ENCODE measurements around the gene PEX14.

Gene PEX14

GRCh38 chr1:10597492-10598388 lies 123.0 kb downstream of the PEX14 start:
- no peak for DNase-seq (ENCODE audit: low read depth)

DNA sequence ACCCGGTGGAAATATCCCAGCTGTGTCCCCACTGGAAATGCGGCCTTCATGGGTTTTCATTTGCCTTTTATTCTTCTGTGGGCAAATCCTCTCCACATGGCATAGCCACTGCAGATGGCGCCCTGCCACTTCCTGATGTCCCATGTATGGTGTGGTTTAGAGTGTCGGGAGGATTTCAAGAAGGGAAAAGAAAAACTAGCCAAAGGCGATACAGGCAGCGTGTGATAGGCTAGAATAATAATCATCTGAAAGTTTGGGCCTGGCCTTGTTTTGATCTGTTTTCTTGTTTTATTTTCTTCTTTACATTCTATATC lies 123.6 kb downstream of the PEX14 start:
- no peak for DNase-seq (ENCODE audit: low read depth)

DNA sequence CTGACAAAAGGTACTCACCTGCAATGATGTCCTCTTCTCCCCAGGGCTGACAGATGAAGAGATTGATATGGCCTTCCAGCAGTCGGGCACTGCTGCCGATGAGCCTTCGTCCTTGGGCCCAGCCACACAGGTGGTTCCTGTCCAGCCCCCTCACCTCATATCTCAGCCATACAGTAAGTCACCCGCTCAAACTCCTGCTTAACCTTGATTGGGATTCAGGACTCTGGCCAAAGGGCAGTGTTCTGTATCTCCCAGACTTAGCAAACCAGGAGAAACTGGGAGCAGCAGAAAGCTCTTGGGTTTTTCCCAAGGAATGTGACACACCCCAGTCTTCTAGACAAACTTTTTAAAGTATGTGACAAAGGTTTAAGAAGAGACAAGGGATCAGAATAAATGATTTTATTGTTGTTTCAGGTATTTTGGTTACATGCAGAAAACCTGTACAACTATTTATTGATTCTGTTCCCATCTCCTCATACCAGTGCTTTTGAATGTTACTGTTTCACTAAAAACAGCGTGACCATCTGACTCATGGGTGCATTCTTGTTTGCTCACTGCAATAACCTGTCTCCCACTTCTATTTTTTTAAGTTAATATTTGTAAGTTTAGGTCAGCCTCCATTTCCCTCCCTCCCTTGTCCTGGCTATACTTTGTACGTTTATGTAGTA lies 124.6 kb downstream of the PEX14 start:
- DNase-seq (ENCODE audit: low read depth): no peak

DNA sequence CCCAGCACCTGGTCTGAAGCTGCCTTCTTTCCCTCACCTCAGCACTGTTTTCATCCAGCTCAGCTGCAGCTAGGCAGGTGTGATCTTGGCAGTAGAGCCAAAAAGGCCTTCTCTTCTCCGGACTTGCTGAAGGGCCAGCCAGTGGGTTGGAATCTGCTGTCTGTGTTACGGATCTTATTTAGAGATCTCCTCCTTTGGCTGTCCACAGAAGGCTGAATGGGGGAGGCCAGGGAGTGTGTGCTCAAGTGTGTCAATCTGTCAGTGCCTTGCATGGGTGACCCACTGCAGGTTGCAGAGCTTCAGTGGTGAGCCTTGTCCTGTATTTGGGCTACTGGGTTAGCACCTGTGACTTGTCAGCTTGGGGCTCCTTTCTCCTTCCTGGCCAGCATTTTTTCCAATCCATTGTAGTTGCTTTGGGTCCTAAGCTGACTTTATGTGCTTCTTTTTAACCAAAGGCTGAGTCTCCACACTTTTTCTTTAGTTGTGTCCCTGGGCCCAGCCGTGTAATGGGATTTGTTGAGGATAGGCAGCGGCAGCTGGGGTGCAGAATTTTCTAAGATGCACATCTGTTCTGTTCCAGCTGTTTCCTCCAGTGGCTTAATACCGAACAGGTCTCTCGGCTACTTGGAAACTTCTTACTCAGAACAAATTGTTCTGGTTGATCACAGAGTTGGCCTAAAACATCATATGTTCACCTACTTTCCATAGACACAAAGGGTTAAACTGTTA lies 126.8 kb downstream of the PEX14 start:
- DNase-seq (ENCODE audit: low read depth): no peak

GRCh38 chr1:10602936-10603335 lies 128.2 kb downstream of the PEX14 start:
- DNase-seq (ENCODE audit: low read depth): no peak

DNA sequence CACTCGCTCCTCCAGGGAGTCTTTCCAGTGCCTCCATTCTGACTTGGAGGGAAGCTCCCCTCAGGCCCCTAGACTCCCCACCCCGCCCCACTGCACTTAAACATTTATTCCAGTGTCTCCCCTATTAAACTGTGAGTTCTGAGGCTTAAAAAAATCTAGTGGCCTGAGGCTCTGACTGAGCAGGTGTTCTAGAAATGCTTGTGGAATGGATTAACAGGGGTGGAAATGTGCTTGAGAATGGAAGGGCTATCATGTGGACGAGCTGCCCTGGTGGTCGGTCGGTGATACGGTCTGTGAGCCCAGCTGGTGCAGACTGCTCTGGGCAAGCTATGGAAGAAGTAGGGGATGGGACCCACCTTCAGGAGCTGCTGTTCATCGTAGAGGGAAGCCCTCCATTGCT lies 130.2 kb downstream of the PEX14 start:
- no peak for DNase-seq (ENCODE audit: low read depth)

DNA sequence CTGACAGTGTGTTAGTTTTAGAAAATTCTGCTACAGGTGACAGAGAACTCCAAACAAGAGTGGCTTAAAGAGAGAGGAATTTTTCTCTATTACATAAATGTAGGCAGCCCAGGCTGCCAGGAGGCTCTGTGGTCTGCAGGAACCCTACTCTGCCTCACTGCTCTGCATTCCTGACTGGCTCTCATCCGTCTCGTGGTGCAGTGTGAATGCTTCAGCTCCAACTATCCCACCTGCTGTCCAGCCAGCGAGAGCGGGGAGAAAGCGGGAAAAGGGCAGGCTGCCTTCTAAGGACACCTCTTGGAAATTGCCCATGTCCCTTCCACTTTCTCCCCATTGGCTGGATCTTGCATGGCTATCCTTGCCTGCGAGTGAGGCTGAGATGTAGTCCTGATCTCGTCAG lies 131.3 kb downstream of the PEX14 start:
- DNase-seq (ENCODE audit: low read depth): no peak

GRCh38 chr1:10607228-10607627 lies 132.5 kb downstream of the PEX14 start:
- no peak for DNase-seq (ENCODE audit: low read depth)

GRCh38 chr1:10608690-10609089 lies 133.9 kb downstream of the PEX14 start:
- no peak for DNase-seq (ENCODE audit: low read depth)

DNA sequence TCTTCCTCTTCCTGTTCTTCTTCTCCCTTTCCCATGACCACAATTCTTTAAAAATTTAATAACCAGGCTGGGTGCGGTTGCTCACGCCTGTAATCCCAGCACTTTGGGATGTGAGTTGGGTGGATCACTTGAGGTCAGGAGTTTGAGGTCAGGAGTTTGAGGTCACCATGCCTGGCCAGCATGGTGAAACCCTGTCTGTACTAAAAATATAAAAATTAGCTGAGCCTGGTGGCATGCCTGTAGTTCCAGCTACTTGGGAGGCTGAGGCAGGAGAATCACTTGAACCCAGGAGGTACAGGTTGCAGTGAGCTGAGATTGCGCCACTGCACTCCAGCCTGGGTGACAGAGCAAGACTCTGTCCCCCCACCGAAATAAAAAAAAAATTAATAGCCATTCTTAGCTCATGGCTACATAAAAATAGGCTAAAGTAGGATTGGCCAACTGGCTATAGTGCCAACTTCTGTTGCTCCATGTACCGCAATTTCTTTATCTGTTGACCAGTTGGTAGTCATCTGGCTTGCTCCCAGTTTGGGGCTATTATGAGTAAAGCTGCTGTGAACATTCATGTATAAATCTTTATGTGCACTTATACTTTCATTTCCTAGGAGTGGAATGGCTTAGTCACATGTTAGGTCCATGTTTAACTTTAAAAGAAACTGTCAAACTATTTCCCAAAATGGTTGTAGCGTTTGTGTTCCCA lies 136.3 kb downstream of the PEX14 start:
- DNase-seq (ENCODE audit: low read depth): no peak

- DNase-seq (ENCODE audit: low read depth): no peak
Measured at GRCh38 chr1:10612436-10613160, 137.8 kb downstream of the PEX14 start.

- no peak for DNase-seq (ENCODE audit: low read depth)
Measured at GRCh38 chr1:10613340-10613739, 138.6 kb downstream of the PEX14 start.

- no peak for DNase-seq (ENCODE audit: low read depth)
Measured at GRCh38 chr1:10613861-10614260, 139.1 kb downstream of the PEX14 start.

GRCh38 chr1:10614377-10615225 lies 139.9 kb downstream of the PEX14 start:
- no peak for DNase-seq (ENCODE audit: low read depth)

DNA sequence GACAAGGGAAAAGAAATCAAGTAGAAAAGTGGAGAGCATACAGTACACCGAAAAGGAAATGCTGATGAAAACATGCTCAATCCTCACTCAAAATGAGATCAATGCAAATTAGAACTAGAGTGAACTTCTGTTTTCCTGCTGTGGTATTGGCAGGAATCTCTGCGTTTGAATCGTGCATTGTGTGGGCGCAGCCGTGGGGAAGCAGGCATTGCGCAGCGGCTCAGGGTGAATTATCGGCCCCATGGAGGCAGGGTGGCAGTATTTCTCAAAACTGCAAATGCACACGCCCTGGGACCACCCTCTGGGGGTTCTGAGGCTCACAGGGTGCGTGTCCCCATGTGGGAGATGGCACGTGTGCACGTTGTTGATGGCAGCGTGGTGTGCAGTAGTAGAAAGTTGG lies 140.6 kb downstream of the PEX14 start:
- DNase-seq (ENCODE audit: low read depth): no peak

DNA sequence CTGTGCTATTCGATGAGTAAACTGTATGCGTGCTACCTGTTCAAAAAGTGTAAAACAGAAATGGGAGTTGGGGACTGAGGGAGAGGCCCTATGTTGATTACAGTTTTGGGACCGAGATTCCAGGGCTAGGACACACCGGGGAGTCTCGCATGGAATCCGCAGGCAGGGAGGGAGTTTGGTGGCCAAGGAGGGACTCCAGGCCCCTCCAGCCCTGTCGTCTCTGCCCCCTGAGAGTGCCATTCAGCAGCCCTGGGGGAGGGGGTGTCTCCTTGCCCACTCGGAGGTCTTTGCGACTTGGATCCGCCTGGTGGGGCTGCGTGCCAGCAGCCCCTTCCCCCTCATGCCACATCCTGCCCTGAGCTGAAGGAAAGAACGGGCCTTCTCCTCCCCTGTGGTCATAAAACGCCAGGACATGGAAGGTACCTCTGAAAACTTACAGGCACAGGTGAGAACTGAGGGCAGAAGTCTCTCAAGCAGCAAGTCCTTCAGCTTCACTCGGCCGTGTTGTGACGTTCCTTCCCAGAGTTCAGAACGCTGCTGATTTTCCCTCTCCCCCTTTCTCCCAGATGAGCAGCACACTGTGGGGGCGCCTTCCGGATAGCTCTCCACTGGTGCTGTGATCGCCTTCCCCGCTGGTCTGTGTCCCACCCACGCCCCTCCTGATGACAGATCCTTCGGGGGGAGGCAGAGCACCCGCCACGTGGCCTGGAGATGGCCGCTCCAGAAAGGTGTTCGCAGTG lies 141.4 kb downstream of the PEX14 start:
- DNase-seq (ENCODE audit: low read depth): no peak

DNA sequence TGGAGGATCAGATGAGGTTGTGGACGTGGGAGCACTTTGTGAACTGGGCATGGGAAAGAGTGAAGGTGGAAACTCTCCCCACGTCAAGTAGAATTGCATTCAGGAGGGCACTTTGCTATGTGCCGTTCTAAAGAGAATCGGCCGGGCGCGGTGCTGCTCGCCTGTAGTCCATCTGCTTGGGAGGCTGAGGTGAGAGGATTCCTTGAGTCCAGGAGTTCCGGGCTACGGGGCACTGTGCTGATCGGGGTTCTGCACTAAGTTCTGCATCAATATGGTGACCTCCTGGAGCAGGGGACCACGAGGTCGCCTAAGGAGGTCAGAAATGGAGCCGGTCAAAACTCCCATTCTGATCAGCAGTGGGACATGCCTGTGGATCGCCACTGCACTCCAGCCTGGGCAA lies 141.9 kb downstream of the PEX14 start:
- DNase-seq (ENCODE audit: low read depth): no peak

DNA sequence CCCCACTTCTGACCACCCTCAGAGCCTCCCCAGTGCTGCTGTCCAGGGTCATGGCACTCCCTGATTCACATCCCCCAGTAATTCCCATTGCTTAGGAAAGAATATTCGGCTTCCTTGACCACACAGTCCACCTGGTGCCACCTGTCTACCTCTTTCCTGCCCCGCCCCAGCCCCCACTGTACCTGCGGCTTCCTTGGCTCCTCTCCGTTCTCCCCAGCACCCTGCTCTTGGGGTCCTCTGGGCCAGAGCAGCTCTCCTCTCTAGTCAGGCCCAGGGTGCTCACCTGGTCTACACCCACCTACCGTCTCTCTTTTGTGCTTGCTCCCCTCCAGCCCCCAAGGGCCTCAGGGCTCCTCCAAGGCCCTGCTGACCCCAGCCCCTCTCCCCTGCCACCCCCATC lies 142.6 kb downstream of the PEX14 start:
- no peak for DNase-seq (ENCODE audit: low read depth)

DNA sequence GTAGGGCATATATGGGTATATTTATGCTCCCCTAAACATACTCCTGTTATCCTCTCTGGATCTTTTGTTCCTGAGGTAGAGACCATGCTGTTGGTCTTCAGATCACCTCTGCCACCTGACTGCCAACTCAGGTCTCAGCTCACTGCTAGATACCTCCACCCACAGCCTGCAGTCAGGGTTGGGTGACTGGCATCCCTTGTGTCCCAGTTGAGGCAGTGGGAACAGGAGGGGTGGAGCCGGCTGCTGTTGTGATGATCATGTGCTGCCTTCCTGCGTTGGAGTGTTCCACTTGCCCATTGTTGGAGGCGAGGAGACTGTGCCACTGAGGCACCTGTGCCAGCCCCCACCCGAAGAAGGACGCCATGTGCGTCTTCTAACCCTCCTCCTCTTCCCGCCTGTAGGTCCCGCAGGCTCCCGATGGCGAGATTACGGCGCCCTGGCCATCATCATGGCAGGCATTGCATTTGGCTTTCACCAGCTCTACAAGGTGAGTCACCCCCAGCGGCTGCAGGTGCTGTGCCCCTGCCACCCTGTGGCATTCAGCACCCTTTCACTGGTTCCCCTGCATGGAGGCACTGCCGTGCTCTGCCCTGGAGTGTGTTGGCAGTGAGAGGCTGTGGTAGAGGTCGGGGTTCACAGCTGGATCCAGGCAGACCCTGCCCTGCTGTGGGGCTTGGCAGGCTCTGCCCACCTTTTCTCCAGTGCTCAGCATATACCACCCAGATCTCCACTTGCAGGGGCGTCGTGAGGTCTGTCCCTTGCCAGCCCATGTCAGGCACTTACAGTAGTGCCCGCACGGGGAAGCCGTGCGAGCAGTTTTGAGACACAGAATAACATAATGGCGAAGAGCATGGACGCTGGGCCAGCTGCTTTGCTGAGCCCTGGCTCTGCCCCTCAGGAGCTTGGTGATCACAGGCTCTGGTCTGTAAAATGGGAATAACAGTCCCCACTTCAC lies 143.5 kb downstream of the PEX14 start:
- DNase-seq (ENCODE audit: low read depth): no peak
